ENCODE results near the gene MYBPH.

MYBPH gene

DNA sequence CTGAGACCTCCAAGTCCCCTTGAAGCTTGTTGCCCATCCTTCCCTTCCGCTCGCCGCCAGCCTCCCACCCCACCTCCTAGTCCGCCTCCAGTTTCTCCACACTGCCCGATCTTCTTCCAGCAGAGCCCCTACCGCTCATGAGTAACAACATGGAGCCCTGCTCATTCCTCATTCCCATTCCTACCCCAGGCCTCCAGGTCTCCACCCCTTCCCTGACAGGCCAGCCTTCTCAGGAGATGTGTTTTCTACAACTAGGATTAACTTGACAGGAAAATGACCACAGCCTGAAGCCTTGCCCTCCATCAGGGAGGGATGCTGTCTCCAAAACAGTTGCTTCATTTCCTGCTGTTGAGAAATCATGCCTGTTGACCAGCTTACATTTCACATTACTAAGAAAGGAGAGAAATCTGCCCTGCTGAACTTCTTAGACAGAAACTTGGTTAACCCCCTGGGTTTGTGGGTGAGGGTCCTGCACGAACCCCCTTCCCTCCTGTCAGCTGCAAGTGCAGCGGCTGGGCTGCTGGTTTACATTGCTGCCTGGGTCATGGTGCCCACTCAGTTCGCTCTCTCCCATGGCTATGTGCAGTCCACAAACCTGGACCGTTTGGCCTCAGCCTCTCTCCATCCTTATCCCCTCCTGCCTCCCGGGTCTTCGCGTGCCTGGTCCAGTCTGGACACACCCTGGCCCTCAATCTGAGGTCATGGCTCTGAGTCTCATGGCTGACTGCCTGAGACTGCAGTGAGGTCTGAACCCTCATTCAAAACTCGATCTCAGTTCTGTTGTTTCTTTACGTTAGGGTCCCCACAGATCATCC is 27.0 kb upstream of the MYBPH start:
- FAIRE-seq (no peak), DNase-seq (ENCODE audit: insufficient read length, low spot score) (no peak)
- TF ChIP-seq SPI1 (IDR thresholded peaks at IDR 0.05; ENCODE audit: low read depth, low read length) (no peak), POLR2AphosphoS5 (IDR thresholded peaks at IDR 0.05; ENCODE audit: low read depth, low read length) (no peak), TAF1 (IDR thresholded peaks at IDR 0.05; ENCODE audit: low read depth, low read length) (no peak), POU2F2 (IDR thresholded peaks at IDR 0.05; ENCODE audit: low read depth, low read length) (no peak), PAX5 (IDR thresholded peaks at IDR 0.05; ENCODE audit: insufficient read depth, low read length, severe bottlenecking) (no peak), POLR2A (IDR thresholded peaks at IDR 0.05; ENCODE audit: low read depth, low read length) (no peak)

DNA sequence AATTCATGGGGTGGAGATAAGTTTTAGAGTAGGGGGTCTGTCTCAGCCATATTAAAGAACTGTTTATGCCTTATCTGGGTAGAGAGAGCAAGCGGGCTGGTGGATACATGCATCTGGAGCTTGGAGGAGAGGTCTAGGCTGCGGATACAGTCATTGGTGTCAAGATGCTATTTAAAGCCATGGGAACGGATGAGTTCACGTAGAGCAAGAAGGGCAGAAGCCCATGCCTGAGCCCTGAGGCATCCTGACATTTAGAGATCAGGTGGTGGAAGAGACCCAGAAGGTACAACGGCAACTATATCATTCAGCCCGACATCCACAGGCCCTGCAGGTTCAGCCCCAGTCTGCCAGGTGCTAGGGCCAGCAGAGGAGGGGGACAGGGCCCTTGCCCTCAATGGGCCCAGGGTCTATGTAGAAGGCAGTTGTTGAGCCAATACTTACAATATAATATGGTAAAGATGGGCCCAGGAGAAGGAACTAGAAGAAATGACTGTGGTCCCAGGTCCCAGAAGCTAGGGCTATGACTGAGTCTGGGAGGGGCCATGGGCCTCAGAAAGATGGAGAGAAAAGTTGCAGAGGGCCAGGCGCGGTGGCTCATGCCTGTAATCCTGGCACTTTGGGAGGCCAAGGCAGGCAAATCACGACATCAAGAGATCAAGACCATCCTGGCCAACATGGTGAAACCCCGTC is 26.0 kb upstream of the MYBPH start:
- DNase-seq (ENCODE audit: insufficient read length, low spot score) (no peak), FAIRE-seq (no peak)
- TF ChIP-seq POLR2A (IDR thresholded peaks at IDR 0.05; ENCODE audit: low read depth, low read length): no peak
- no peak for TF ChIP-seq POLR2AphosphoS5 (IDR thresholded peaks at IDR 0.05; ENCODE audit: low read depth, low read length)
- no peak for TF ChIP-seq TAF1 (IDR thresholded peaks at IDR 0.05; ENCODE audit: low read depth, low read length)
- no peak for TF ChIP-seq POU2F2 (IDR thresholded peaks at IDR 0.05; ENCODE audit: low read depth, low read length)
- no peak for TF ChIP-seq PAX5 (IDR thresholded peaks at IDR 0.05; ENCODE audit: insufficient read depth, low read length, severe bottlenecking)
- no peak for TF ChIP-seq SPI1 (IDR thresholded peaks at IDR 0.05; ENCODE audit: low read depth, low read length)

DNA sequence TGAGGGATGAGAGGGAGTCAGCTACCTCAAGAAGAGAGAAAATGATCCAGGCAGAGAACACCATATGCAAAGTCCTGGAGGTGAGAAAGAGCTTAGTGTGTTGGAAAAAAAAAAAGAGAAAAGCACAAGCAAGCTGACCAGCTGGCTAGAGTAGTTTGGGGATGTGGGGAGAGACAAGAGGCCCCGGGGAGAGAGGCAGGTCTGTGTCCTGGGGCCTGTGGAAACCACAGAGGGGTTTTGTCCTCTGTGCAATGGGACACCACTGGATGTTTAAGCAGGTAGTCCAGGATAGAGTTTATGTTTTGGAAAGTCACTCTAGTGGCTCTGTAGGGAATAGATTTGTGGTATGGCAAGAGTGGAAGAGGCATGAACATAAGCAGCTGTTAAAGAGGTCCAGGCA is 25.3 kb upstream of the MYBPH start:
- DNase-seq (ENCODE audit: insufficient read length, low spot score): no peak
- FAIRE-seq: no peak
- TF ChIP-seq TAF1 (IDR thresholded peaks at IDR 0.05; ENCODE audit: low read depth, low read length) (no peak), SPI1 (IDR thresholded peaks at IDR 0.05; ENCODE audit: low read depth, low read length) (no peak), POLR2A (IDR thresholded peaks at IDR 0.05; ENCODE audit: low read depth, low read length) (no peak), PAX5 (IDR thresholded peaks at IDR 0.05; ENCODE audit: insufficient read depth, low read length, severe bottlenecking) (no peak), POU2F2 (IDR thresholded peaks at IDR 0.05; ENCODE audit: low read depth, low read length) (no peak), POLR2AphosphoS5 (IDR thresholded peaks at IDR 0.05; ENCODE audit: low read depth, low read length) (no peak)

DNA sequence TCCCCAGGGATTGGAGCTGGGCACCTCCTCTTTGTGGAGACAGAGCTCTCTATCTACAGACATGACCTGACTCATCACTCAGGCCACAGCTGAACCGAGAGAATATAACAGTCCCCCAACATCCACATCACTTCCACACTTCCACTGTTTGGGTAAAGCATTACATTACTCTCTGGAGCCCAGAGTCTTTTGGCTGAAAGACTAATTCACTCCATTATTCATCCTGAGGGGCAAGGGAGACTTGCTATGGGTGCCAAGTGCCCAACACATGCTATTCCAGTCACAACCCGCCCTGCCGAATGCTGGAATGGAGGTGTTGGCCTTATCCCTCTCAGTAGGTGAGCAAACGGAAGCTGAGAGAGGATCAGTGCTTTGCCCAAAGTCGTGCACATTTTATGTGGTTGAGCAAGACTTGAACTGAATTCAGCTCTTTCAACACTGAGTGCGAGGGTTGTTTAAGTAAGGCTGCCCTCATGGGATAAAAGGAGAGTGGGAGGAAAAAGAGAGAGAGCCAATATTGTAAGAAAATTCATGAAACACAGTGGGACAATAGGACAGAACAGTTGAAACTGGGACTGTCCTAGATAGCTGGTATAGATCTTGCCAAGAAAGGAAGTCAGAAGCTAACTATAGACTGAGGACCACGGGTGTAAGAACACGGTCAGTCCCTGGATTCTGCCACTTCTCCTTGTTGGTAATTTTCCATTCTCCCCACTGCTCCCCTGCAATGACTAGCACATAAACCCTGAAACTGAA is 24.4 kb upstream of the MYBPH start:
- DNase-seq (ENCODE audit: insufficient read length, low spot score): no peak
- TF ChIP-seq PAX5 (IDR thresholded peaks at IDR 0.05; ENCODE audit: insufficient read depth, low read length, severe bottlenecking): no peak
- FAIRE-seq: no peak

DNA sequence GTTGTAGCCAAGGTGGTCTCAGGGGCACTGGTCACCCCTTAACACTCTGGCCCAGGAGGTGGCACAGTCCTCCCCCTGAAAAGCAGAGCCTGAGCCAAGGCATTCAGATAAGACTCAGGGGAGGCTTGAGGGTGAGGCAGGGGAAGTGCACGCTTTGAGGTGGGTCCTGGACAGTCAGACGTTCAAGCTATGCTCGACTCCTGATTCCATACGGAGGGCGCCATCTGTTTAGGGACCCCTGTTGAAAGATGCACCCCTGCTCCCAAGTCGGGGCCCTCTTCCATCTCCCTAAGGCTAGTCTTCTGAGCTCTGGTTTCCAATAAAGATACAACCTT is 23.8 kb upstream of the MYBPH start:
- DNase-seq (ENCODE audit: insufficient read length, low spot score): no peak
- no peak for TF ChIP-seq SPI1 (IDR thresholded peaks at IDR 0.05; ENCODE audit: low read depth, low read length)
- FAIRE-seq: no peak

DNA sequence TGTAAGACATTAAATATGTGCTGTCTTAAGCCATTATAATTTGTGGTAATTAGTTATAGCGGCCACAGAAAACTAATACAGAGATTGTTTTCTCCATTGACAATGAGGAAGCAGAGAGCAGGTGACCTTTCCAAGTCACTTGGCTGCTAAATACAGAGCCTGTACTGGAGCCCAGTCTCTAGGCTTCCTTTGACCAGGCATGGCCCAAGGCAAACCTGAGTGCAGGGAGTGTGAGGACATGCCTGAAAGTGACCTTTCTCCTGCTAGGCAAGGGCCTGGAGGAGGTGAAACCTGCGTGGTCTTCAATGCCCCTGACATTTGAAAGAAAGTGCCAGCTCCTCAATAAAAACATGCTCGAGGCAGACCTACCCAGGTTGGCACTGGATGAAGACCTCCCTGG is 23.4 kb upstream of the MYBPH start:
- TF ChIP-seq TAF1 (IDR thresholded peaks at IDR 0.05; ENCODE audit: low read depth, low read length) (no peak), POLR2A (IDR thresholded peaks at IDR 0.05; ENCODE audit: low read depth, low read length) (no peak), SPI1 (IDR thresholded peaks at IDR 0.05; ENCODE audit: low read depth, low read length) (no peak)
- DNase-seq (ENCODE audit: insufficient read length, low spot score) (no peak), FAIRE-seq (no peak)

DNA sequence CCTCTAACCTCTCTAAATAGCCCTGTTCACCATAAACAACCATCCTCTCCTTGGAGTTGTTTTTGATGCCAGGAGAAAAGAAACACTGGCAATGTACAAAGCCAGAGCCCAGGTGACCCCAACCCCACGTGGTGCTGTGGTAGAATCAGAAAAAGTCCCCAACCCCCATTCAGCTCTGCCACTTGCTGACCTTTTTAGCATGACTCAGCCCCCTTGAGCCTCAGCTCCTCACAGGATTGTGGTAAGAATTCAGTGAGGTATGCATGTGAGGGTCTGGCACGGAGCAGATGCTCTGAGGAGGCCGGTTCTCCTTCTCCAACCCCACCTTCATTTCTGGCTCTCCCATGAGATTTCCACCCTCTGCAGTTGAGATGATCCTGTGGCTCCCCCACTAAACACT is 22.0 kb upstream of the MYBPH start:
- DNase-seq (ENCODE audit: insufficient read length, low spot score): no peak
- no peak for FAIRE-seq
- no peak for TF ChIP-seq POLR2A (IDR thresholded peaks at IDR 0.05; ENCODE audit: low read depth, low read length)
- no peak for TF ChIP-seq PAX5 (IDR thresholded peaks at IDR 0.05; ENCODE audit: insufficient read depth, low read length, severe bottlenecking)
- TF ChIP-seq POU2F2 (IDR thresholded peaks at IDR 0.05; ENCODE audit: low read depth, low read length): no peak
- TF ChIP-seq SPI1 (IDR thresholded peaks at IDR 0.05; ENCODE audit: low read depth, low read length): no peak
- TF ChIP-seq TAF1 (IDR thresholded peaks at IDR 0.05; ENCODE audit: low read depth, low read length): no peak
- no peak for TF ChIP-seq POLR2AphosphoS5 (IDR thresholded peaks at IDR 0.05; ENCODE audit: low read depth, low read length)

DNA sequence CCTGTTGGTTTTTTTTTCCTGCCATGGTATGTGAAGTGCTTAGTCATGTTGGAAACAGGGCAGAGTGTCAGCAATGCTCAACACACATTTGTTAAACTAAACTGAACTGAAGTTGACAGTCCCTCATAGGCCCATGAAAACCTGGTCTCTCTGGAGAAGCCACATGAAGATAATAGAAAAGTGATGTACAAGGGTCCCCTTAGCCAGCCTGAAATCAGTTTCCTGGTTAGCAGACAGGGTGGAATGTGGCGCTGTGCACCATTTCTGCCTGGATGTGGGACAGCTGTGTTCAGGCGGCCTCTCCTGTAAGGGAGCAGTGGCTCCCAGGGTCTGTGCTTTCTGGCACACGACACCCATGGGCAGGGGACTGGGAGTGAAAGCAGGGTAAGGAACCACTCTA is 20.7 kb upstream of the MYBPH start:
- no peak for FAIRE-seq
- TF ChIP-seq TAF1 (IDR thresholded peaks at IDR 0.05; ENCODE audit: low read depth, low read length) (no peak), POU2F2 (IDR thresholded peaks at IDR 0.05; ENCODE audit: low read depth, low read length) (no peak), SPI1 (IDR thresholded peaks at IDR 0.05; ENCODE audit: low read depth, low read length) (no peak), POLR2A (IDR thresholded peaks at IDR 0.05; ENCODE audit: low read depth, low read length) (no peak), PAX5 (IDR thresholded peaks at IDR 0.05; ENCODE audit: insufficient read depth, low read length, severe bottlenecking) (no peak), POLR2AphosphoS5 (IDR thresholded peaks at IDR 0.05; ENCODE audit: low read depth, low read length) (no peak)
- DNase-seq (ENCODE audit: insufficient read length, low spot score): no peak

DNA sequence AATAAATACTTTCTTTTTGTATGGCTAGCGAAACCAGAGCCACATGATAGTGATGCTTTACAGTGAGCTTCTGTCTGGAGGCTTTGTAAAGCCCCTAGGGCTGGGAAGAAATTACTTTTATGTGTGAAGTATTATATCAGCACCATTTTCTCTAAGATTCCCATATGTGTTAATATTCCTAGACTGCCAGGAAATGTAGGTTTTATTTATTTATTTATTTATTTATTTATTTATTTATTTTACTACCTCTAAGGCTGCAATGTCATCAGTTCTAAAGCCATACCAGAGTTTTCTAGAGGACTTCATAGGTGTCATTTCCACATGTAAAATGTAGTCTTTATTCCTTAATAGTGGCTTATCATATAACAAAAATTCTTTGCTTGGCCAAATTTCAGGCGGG is 15.3 kb upstream of the MYBPH start:
- no peak for FAIRE-seq
- no peak for TF ChIP-seq POU2F2 (IDR thresholded peaks at IDR 0.05; ENCODE audit: low read depth, low read length)
- no peak for TF ChIP-seq TAF1 (IDR thresholded peaks at IDR 0.05; ENCODE audit: low read depth, low read length)
- TF ChIP-seq POLR2A (IDR thresholded peaks at IDR 0.05; ENCODE audit: low read depth, low read length): no peak
- TF ChIP-seq SPI1 (IDR thresholded peaks at IDR 0.05; ENCODE audit: low read depth, low read length): no peak
- TF ChIP-seq PAX5 (IDR thresholded peaks at IDR 0.05; ENCODE audit: insufficient read depth, low read length, severe bottlenecking): no peak
- TF ChIP-seq POLR2AphosphoS5 (IDR thresholded peaks at IDR 0.05; ENCODE audit: low read depth, low read length): no peak
- DNase-seq (ENCODE audit: insufficient read length, low spot score): no peak

DNA sequence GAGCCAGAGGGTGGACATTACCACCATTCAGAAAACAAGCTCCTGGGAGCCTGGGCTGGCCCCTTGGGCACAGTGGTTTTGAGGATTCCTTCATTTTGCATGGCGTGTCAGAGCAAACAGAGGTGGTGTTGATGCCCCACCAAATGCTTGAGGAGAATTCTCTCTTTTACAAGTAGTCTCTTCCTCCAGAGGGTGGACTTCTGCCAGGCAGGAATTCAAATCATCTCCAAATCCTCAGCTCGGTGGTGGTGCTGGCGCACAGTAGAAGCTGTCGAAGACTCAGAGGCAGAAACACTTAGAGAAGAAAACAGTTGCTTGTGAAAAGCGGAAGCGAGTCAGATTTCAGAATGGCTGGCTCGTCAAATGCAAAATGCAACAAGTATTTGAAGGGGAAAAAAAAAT is 14.3 kb upstream of the MYBPH start:
- FAIRE-seq (no peak), DNase-seq (ENCODE audit: insufficient read length, low spot score) (no peak)
- no peak for TF ChIP-seq TAF1 (IDR thresholded peaks at IDR 0.05; ENCODE audit: low read depth, low read length)
- no peak for TF ChIP-seq PAX5 (IDR thresholded peaks at IDR 0.05; ENCODE audit: insufficient read depth, low read length, severe bottlenecking)
- no peak for TF ChIP-seq POU2F2 (IDR thresholded peaks at IDR 0.05; ENCODE audit: low read depth, low read length)
- TF ChIP-seq POLR2AphosphoS5 (IDR thresholded peaks at IDR 0.05; ENCODE audit: low read depth, low read length): no peak
- TF ChIP-seq SPI1 (IDR thresholded peaks at IDR 0.05; ENCODE audit: low read depth, low read length): no peak
- TF ChIP-seq POLR2A (IDR thresholded peaks at IDR 0.05; ENCODE audit: low read depth, low read length): no peak

Measured in GM12891 (cell line).